Choroid plexus epithelial cell (primary cell): Measurements from ENCODE around the gene SESTD1.
"Not testable (repeated sequence)": the region's sequence is repeated elsewhere in the genome, so short reads cannot be mapped to it uniquely, and the experiment has no call there.

Experiments
- DNase-seq: peaks from one replicate; pipeline ENCODE4 v3.0.0-alpha.2; 2010; ENCODE audit warnings: low read depth
- H3K4me3 ChIP-seq: 2 replicates; pipeline ENCODE4 v1.5.1; 2011; ENCODE audit warnings: low read depth, mild to moderate bottlenecking, control low read depth, low read length, moderate library complexity
- CTCF ChIP-seq: conservative IDR thresholded peaks from 2 replicates; pipeline ENCODE4 v1.5.1; 2011; ENCODE audit warnings: low read depth, mild to moderate bottlenecking, control low read depth, inconsistent platforms, low read length, moderate library complexity

The SESTD1 gene

DNA sequence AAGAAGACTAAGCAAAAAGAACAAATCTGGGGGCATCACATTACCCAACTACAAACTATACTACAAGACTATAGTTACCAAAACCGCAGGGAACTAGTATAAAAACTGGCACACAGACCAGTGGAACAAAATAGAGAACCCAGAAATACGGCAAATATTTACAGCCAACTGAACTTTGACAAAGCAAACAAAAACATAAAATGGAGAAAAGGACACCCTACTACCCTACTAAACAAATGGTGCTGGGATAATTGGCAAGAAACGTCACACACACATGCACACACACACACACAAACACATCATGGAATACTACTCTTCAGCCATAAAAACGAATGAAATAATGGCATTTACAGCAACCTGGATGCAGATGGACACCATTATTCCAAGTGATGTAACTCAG, 53.3 kb downstream of the SESTD1 start:
- H3K4me3 ChIP-seq, result no peak overlapping the region
- TF ChIP-seq CTCF, result no peak
- no peak for DNase-seq

DNA sequence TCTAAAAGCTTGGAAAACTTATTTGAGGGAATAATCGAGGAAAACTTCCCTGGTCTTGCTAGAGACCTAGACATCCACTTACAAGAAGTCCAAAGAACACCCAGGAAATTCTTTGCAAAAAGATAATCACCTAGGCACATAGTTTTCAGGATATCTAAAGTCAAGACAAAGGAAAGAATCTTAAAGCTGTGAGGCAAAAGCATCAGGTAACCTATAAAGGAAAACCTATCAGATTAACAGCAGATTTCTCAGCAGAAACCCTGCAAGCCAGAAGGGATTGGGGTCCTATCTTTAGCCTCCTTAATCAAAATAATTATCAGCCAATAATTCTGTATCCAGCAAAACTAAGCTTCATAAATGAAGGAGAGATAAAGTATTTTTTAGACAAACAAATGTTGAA, 56.4 kb downstream of the SESTD1 start:
- not testable (repeated sequence) for H3K4me3 ChIP-seq, DNase-seq

- DNase-seq, result no peak
- no peak for TF ChIP-seq CTCF
- H3K4me3 ChIP-seq, result no peak overlapping the region
These were observed 57.6 kb downstream of the SESTD1 start for GRCh38 chr2:179207047-179207446.

GRCh38 chr2:179201869-179202268, 62.8 kb downstream of the SESTD1 start:
- DNase-seq, result peak; percentile 48
- no peak overlapping the region for H3K4me3 ChIP-seq
- TF ChIP-seq CTCF, result no peak

DNA sequence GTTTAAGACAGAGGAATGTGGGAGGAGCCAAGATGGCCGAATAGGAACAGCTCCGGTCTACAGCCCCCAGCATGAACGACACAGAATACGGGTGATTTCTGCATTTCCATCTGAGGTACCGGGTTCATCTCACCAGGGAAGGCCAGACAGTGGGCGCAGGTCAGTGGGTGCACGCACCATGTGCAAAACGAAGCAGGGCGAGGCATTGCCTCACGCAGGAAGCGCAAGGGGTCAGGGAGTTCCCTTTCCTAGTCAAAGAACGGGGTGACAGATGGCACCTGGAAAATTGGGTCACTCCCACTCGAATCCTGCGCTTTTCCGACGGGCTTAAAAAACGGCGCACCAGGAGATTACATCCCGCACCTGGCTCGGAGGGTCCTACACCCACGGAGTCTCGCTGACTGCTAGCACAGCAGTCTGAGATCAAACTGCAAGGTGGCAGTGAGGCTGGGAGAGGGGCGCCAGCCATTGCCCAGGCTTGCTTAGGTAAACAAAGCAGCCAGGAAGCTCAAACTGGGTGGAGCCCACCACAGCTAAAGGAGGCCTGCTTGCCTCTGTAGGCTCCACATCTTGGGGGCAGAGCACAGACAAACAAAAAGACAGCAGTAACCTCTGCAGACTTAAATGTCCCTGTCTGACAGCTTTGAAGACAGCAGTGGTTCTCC, 68.6 kb downstream of the SESTD1 start:
- DNase-seq, H3K4me3 ChIP-seq: not testable (repeated sequence)

GRCh38 chr2:179195141-179195540, 69.5 kb downstream of the SESTD1 start:
- no peak overlapping the region for H3K4me3 ChIP-seq
- no peak for DNase-seq
- TF ChIP-seq CTCF, result no peak

DNA sequence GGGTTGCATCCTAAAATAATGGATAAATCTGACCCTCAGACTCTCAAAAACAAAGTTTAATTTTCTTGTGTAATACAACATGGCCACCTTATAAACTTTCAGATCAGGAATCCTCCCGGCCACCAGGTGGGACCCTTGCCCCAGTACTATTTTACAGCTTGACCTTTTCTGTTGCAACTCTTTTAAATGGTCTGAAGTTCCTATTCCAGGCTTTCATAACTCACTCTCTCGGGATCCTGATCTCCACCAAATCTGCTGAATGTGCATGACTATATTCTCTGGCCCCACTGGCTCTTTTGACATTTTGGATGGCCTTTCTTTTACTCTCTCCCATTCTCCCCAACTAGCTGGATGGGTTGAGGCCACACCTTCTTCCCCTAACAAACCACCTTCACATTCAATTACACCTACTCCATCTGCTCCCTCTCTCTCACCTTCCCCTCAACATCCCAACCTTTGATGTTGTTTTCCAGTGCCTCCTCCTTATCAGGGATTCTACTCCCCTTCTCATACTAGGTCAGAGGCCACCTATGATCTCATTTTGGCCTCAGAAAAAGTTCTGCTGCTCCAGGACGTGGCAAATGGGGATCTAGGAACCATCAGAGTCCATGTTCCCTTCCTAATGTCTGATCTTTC, 70.8 kb downstream of the SESTD1 start:
- H3K4me3 ChIP-seq, result no peak overlapping the region
- DNase-seq, result no peak
- no peak for TF ChIP-seq CTCF

DNA sequence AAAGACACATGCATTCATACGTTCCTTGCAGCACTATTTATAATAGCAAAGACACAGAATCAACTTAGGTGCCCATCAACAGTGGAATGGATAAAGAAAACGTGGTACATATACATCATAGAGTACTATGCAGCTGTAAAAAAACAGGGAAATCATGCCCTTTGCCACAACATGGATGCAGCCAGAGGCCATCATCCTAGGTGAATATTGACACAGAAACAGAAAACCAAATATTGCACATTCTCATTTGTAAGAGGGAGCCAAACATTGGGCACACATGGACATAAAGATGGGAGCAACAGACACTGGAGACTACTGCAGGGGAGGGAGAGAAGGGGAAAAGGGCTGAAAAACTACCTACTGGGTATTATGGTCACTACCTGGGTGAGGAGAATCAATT, 73.5 kb downstream of the SESTD1 start:
- H3K4me3 ChIP-seq, result no peak overlapping the region
- DNase-seq, result no peak
- TF ChIP-seq CTCF, result no peak
